Gastrocnemius medialis (tissue), 4 donors: ENCODE results near the gene CNFN. TPM values are rescaled to one million over a fixed set of nuclear protein-coding genes. Genes with fewer than 3 reads are reported as not detected.
A peak's percentile ranks its signal among the peaks of the same experiment; 100 is the strongest.

Source experiments
- ATAC-seq, 2 donors: fragments of 150-250 bp; one replicate each; pipeline ENCODE4 v1.9.1; 2016
- DNase-seq, 2 donors: peaks; one replicate each; pipeline ENCODE4 v3.0.0-alpha.2; 2019
- H3K27ac ChIP-seq, 4 donors: fragments of 200-600 bp; sonication (generic); 1 replicate in 1 of 4; 2 replicates in 3 of 4; pipeline ENCODE4 v1.5.1; 2016 to 2018; ENCODE audit warnings: mild to moderate bottlenecking in 2 of 4, moderate library complexity in 1 of 4
- H3K27me3 ChIP-seq, 3 donors: fragments of 200-600 bp; sonication (generic) in 2 of 3; 1 replicate in 1 of 3; 2 replicates in 2 of 3; pipeline versions ENCODE4 v1.5.1 to v1.6.0; 2016 to 2019; ENCODE audit warnings: mild to moderate bottlenecking in 1 of 3, moderate library complexity in 1 of 3
- H3K36me3 ChIP-seq, 2 donors: fragments of 200-600 bp; sonication (generic) in 1 of 2; one replicate each; pipeline ENCODE4 v1.5.1; 2017 to 2018
- H3K4me1 ChIP-seq, 2 donors: fragments of 200-600 bp; sonication (generic) in 1 of 2; one replicate each; pipeline ENCODE4 v1.5.1; 2016 to 2017; ENCODE audit warnings: mild to moderate bottlenecking in 2 of 2
- H3K4me3 ChIP-seq, 4 donors: fragments of 200-600 bp; sonication (generic) in 3 of 4; 1 replicate in 1 of 4; 2 replicates in 3 of 4; pipeline ENCODE4 v1.5.1; 2016 to 2019; ENCODE audit warnings: mild to moderate bottlenecking in 2 of 4
- H3K9me3 ChIP-seq, 3 donors: fragments of 200-600 bp; sonication (generic) in 2 of 3; 1 replicate in 1 of 3; 2 replicates in 2 of 3; pipeline ENCODE4 v1.5.1; 2016 to 2019
- CTCF ChIP-seq, 5 experiments: fragments of 450-650 bp in 3 of 5; fragments of 200-600 bp in 2 of 5; sonication (generic) in 2 of 5; IDR thresholded peaks in 4 of 5; conservative IDR thresholded peaks in 1 of 5; 1 replicate in 4 of 5; 2 replicates in 1 of 5; pipeline ENCODE4 v1.5.1; 2016 to 2019; ENCODE audit warnings: antibody characterized with exemption in 5 of 5, mild to moderate bottlenecking in 3 of 5, moderate library complexity in 3 of 5
- POLR2A ChIP-seq, 2 donors: fragments of 450-650 bp; IDR thresholded peaks; one replicate each; pipeline ENCODE4 v1.6.1; 2017; ENCODE audit warnings: antibody characterized with exemption in 2 of 2, mild to moderate bottlenecking in 2 of 2, moderate library complexity in 2 of 2
- in situ Hi-C, 4 donors: fragments of 200-750 bp; cut with MboI; loops; one replicate each; pipeline versions ENCODE4 v1.15.0 to v1.8.0; 2017; ENCODE audit warnings: low sequenced_read_pairs in 4 of 4
- intact Hi-C: fragments of 100-400 bp; cut with DNase I; formaldehyde crosslinking; loops from one replicate; pipeline ENCODE4 v1.15.1; 2023; ENCODE audit warnings: low total_unique reads
- total RNA-seq, 4 donors: library from RNA; depleted of rRNA; stranded (reverse); fragments of >200 nt; gene quantifications; one replicate each; pipeline versions ENCODE4 v1.1.0 to v1.2.3, GENCODE V29; 2016

CNFN gene
- not detected for total RNA-seq

- H3K4me3 ChIP-seq, result no peak within 1 kb of the TSS
- TF ChIP-seq CTCF (IDR thresholded peaks at IDR 0.05 in 4 of 5, conservative IDR thresholded peaks at IDR 0.05 in 1 of 5) (no peak), POLR2A (IDR thresholded peaks at IDR 0.05) (no peak)
- H3K4me1 ChIP-seq, result peaks cover 0 to 7% of the 10 kb centered on the region in 2 donors
- DNase-seq (no peak), ATAC-seq (no peak)
- H3K9me3 ChIP-seq, result no peaks in the 10 kb centered on the region
- H3K36me3 ChIP-seq, result no peaks in the 10 kb centered on the region
- in situ Hi-C loops, result no loop called here
- H3K27me3 ChIP-seq, result peaks cover 7 to 33% (median 30%) of the 10 kb centered on the region in 3 donors
- no peak within 1 kb of the TSS for H3K27ac ChIP-seq
- intact Hi-C loops, result loop anchor here (5.0 to 10.0 kb wide), 2 partner anchors 42 to 145 kb away; partner anchors contain the start of gene GSK3A
Measured at GRCh38 chr19:42389899-42390298, at the start of gene CNFN. TSS of gene CNFN (minus strand) at chr19:42390297. CDS start at chr19:42389037, 1,260 bp downstream.

DNA sequence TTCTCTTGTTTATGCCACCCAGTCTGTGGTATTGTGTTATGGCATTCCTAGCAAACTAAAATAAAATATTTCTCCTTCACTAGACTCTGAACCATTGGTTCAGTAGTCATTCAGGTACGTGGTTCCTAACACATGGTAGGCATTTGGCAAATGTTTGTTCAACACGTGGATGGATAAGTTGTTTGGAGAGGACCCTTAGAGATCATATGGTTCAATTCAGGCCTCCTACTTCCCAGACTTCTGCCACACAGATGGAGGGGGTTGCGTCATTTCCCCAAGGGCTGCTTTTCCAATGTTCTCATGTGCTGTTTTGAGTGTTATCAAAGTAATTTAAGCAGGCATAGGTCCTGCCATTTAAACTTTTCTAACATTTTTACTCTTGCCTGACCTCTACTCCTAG lies 45.9 kb upstream of the CNFN start:
- H3K27ac ChIP-seq, result peak overlapping the region in 1 of 4 donors; percentile 7
- H3K4me3 ChIP-seq, result no peak overlapping the region
- TF ChIP-seq POLR2A (IDR thresholded peaks at IDR 0.05), result no peak
- no peak for TF ChIP-seq CTCF (IDR thresholded peaks at IDR 0.05 in 4 of 5, conservative IDR thresholded peaks at IDR 0.05 in 1 of 5)
- H3K27me3 ChIP-seq, result no peaks in the 10 kb centered on the region
- H3K9me3 ChIP-seq, result no peaks in the 10 kb centered on the region
- no peak for ATAC-seq
- H3K4me1 ChIP-seq, result peaks cover 2 to 13% of the 10 kb centered on the region in 2 donors
- intact Hi-C loops (loop anchor here (10.0 kb wide), 1 partner anchor 301 kb away; the partner anchor contains the start of gene POU2F2), in situ Hi-C loops (no loop called here)
- no peak for DNase-seq
- H3K36me3 ChIP-seq, result no peaks in the 10 kb centered on the region

DNA sequence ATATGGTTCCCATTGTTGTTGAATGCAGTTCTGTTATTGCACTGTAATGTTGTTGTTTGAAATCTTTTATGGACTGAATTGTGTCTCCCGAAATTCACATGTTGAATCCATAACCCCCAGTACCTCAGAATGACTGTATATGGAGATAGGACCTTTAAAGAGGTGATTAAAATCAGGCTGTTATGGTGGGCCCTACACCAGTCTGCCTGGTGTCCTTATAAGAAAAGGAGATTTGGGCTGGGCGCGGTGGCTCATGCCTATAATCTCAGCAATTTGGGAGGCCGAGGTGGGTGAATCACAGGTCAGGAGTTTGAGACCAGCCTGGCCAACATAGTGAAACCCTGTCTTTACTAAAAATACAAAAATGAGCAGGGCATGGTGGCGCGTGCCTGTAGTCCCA lies 45.2 kb upstream of the CNFN start:
- H3K27ac ChIP-seq, result peak overlapping the region in 1 of 4 donors; percentile 51
- no peaks in the 10 kb centered on the region for H3K36me3 ChIP-seq
- DNase-seq (no peak), ATAC-seq (no peak)
- intact Hi-C loops, result loop anchor here (10.0 kb wide), 1 partner anchor 301 kb away; the partner anchor contains the start of gene POU2F2
- H3K4me3 ChIP-seq, result no peak overlapping the region
- H3K4me1 ChIP-seq, result peaks cover 2 to 10% of the 10 kb centered on the region in 2 donors
- no peaks in the 10 kb centered on the region for H3K9me3 ChIP-seq
- no peaks in the 10 kb centered on the region for H3K27me3 ChIP-seq
- TF ChIP-seq CTCF (IDR thresholded peaks at IDR 0.05 in 4 of 5, conservative IDR thresholded peaks at IDR 0.05 in 1 of 5) (no peak), POLR2A (IDR thresholded peaks at IDR 0.05) (no peak)
- in situ Hi-C loops, result no loop called here

DNA sequence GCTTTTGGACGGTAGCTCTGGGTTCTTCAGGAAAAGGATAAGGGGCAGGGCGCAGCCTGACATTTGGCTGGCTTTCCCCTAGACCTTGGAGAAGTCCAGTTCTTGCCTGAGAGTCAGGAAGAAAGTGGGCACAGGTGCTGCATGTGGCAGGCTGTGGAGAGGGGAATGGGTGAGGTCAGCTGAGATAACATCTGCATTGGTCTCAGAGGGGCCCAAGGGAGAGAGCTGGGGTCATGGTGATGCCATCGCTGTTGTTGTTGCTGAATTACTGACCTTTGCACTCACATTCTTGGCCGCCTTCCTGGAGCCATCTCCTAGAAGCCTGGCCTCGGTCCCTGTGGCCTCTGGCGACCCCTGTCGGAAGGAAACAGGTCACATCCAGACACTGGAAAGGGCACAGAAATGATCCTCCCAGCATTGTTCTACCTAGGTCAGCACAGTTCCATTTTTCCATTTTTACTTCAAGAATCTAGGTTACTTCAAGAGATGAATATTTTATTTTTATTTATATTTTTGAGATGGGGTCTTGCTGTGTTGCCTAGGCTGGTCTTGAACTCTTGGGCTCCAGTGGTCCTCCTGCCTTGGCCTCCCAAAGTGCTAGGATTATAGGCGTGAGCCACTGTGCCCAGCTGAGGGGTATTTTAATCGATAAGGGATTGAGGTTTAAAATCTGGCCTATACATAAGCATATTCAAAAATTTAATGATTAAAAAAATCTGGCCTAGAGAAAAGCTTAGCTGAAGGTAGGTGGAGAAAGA lies 43.6 kb upstream of the CNFN start:
- Histone ChIP-seq H3K27me3 (no peaks in the 10 kb centered on the region), H3K4me3 (no peak overlapping the region), H3K9me3 (no peaks in the 10 kb centered on the region), H3K27ac (peak overlapping the region; percentile 37 to 65 (median 57)), H3K4me1 (peaks cover 2 to 8% of the 10 kb centered on the region in 2 donors), H3K36me3 (no peaks in the 10 kb centered on the region)
- ATAC-seq (peak; percentile 78 to 85), DNase-seq (peak; percentile 48 to 67)
- intact Hi-C loops (loop anchor here (5.0 to 10.0 kb wide), 2 partner anchors 46 to 299 kb away; partner anchors contain the start of gene POU2F2), in situ Hi-C loops (no loop called here)
- peak; percentile 28 to 64 (median 55) for TF ChIP-seq CTCF (IDR thresholded peaks at IDR 0.05 in 4 of 5, conservative IDR thresholded peaks at IDR 0.05 in 1 of 5)
- no peak for TF ChIP-seq POLR2A (IDR thresholded peaks at IDR 0.05)
